ENCODE measurements around the gene CDHR2. TPM values are rescaled to one million over a fixed set of nuclear protein-coding genes. Genes with fewer than 3 reads are reported as not detected.
"Not testable (repeated sequence)": the region's sequence is repeated elsewhere in the genome, so short reads cannot be mapped to it uniquely, and the experiment has no call there.

The CDHR2 gene
- total and polyA plus RNA-seq, 8 donors, result 0.18 to 0.92 (median 0.32) TPM; not detected in 1

- TF ChIP-seq CTCF (IDR thresholded peaks at IDR 0.05), result no peak
- DNase-seq (no peak), ATAC-seq (no peak)
- no peaks in the 10 kb centered on the region for H3K4me1 ChIP-seq
- no peaks in the 10 kb centered on the region for H3K27me3 ChIP-seq
- H3K27ac ChIP-seq, result no peak overlapping the region
- intact Hi-C loops (cut with DNase I), result no loop called here
- H3K36me3 ChIP-seq, result no peaks in the 10 kb centered on the region
- H3K4me3 ChIP-seq, result no peak overlapping the region
- H3K9me3 ChIP-seq, result peaks cover 0 to 26% of the 10 kb centered on the region in 2 donors
These were observed 38.3 kb downstream of the CDHR2 start for GRCh38 chr5:176587398-176587797.

GRCh38 chr5:176588297-176588696, 39.2 kb downstream of the CDHR2 start:
- Histone ChIP-seq H3K27ac (no peak overlapping the region), H3K4me1 (no peaks in the 10 kb centered on the region), H3K9me3 (peaks cover 0 to 26% of the 10 kb centered on the region in 2 donors), H3K27me3 (no peaks in the 10 kb centered on the region), H3K36me3 (no peaks in the 10 kb centered on the region), H3K4me3 (no peak overlapping the region)
- DNase-seq (no peak), ATAC-seq (no peak)
- no peak for TF ChIP-seq CTCF (IDR thresholded peaks at IDR 0.05)
- intact Hi-C loops (cut with DNase I), result no loop called here

GRCh38 chr5:176589039-176589769, 40.1 kb downstream of the CDHR2 start:
- no peak for ATAC-seq
- no peak for TF ChIP-seq CTCF (IDR thresholded peaks at IDR 0.05)

GRCh38 chr5:176590035-176590717, 41.0 kb downstream of the CDHR2 start:
- Histone ChIP-seq H3K4me3 (no peak overlapping the region), H3K27me3 (peaks cover 0 to 4% of the 10 kb centered on the region in 2 donors), H3K9me3 (peaks cover 0 to 14% of the 10 kb centered on the region in 2 donors), H3K27ac (no peak overlapping the region), H3K4me1 (no peaks in the 10 kb centered on the region), H3K36me3 (no peaks in the 10 kb centered on the region)
- intact Hi-C loops (cut with DNase I), result no loop called here
- ATAC-seq (no peak), DNase-seq (no peak)
- TF ChIP-seq CTCF (IDR thresholded peaks at IDR 0.05), result no peak

More at GRCh38 chr5:176589039-176589769, 40.1 kb downstream of the CDHR2 start:
- Histone ChIP-seq H3K9me3 (peaks cover 0 to 23% of the 10 kb centered on the region in 2 donors), H3K27ac (no peak overlapping the region), H3K27me3 (no peaks in the 10 kb centered on the region), H3K4me1 (no peaks in the 10 kb centered on the region), H3K4me3 (no peak overlapping the region), H3K36me3 (no peaks in the 10 kb centered on the region)
- intact Hi-C loops (cut with DNase I), result no loop called here
- DNase-seq, result no peak

GRCh38 chr5:176591667-176592066, 42.5 kb downstream of the CDHR2 start:
- H3K36me3 ChIP-seq; H3K27ac ChIP-seq; DNase-seq; H3K4me1 ChIP-seq; H3K9me3 ChIP-seq; ATAC-seq; intact Hi-C loops (cut with DNase I); H3K4me3 ChIP-seq: not testable (repeated sequence)
- peaks cover 0 to 19% of the 10 kb centered on the region in 2 donors for H3K27me3 ChIP-seq

Data from left lung (tissue), 10 donors.